ENCODE results near the gene ZBTB21.
A peak's percentile ranks its signal among the peaks of the same experiment; 100 is the strongest.

The ZBTB21 gene

DNA sequence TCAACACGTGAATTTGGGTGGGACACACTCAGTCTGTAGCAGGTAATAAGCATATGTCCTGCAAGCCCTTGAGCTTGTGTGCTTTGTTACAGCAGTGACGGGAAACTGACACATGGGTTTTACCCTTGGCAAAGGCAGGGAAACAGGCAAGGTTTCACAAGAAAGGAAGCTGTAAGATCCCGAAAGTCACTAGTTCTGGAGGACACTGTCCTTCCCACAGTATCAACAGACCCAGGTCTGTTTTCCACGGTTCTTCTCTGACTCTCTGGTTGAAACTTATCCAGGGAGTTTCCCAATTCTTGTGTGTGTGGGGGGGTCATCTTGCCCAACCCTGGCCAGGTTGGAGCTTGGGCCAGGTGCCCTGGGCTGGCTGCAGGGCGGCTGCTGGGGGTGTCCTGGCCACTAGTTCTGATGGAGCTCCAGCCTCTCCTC is 29.3 kb upstream of the ZBTB21 start:
- no peak for DNase-seq

GRCh38 chr21:42038826-42039425 is 28.8 kb upstream of the ZBTB21 start:
- no peak for DNase-seq

DNA sequence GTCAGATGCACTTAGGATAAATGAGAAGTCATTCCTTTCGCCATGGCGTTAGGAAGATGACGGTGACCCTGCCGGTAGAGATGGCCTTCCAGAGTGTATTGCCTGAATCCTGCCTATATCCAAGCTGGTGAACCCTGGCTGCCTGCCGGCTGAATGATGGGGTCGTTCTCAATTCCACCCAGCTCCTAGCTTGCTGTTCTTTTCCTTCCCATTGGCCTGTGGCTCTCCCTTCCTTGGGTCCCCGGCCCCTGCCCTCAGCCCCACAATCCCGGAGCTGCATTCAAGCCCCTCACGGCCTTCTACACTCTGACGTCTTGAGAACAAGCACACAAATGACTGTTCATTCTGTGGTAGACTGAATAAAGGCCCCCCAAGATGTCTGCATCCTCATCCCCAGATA is 28.2 kb upstream of the ZBTB21 start:
- no peak for DNase-seq

- no peak for DNase-seq
Observed at GRCh38 chr21:42037943-42038342, 27.8 kb upstream of the ZBTB21 start.

DNA sequence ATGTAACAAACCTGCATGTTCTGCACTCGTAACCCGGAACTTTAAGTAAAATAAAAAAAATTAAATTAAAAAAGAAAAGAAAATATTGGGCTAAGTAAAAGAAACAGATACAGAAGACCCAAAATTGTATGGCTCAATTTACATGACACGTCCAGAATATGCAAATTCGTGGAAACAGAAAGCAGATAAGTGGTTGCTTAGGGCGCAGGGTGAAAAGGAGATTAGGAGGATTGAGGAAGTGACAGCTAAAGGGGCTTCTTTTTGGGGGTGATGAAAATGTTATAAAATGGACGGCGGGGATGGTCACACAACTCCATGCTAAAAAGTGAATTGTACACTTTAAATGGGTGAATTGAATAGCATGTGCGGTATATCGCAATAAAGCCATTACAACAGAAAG is 27.4 kb upstream of the ZBTB21 start:
- DNase-seq = no peak

DNA sequence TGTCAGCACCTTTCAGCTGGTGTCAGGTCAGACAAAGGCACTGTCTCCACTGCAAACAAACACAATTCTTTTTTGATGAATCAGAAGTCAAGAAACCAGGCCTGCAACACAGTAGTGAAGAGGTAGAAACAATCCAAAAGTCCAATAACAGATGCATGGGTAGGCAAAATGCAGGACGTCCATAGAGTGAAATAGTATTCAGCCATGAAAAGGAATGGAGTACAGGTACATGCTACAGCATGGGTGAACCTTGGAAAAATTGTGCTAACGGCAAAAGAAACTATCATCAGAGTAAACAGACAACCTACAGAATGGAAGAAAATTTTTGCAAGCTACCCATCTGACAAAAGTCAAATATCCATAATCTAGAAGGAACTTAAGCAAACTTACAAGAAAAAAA is 26.2 kb upstream of the ZBTB21 start:
- no peak for DNase-seq

GRCh38 chr21:42032968-42033367 is 22.8 kb upstream of the ZBTB21 start:
- DNase-seq = no peak

DNA sequence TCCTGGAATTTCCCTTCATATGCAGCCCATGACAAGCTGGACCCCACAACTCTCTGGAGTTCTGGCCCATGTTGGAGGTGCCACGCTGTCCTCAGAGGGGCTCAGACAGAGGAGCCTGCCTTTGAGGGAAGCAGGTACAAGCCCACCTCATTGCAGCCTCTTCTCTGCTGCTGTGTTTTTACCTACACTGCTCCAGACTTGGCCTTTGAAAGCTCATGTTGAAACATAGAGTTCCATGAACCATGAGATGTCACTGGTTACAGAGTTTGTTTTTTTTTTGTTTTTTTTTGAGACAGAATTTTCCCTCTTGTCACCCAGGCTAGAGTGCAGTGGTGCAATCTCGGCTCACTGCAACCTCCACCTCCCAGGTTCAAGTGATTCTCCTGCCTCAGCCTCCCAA is 22.1 kb upstream of the ZBTB21 start:
- DNase-seq = no peak

GRCh38 chr21:42031816-42032215 is 21.7 kb upstream of the ZBTB21 start:
- DNase-seq = no peak

DNA sequence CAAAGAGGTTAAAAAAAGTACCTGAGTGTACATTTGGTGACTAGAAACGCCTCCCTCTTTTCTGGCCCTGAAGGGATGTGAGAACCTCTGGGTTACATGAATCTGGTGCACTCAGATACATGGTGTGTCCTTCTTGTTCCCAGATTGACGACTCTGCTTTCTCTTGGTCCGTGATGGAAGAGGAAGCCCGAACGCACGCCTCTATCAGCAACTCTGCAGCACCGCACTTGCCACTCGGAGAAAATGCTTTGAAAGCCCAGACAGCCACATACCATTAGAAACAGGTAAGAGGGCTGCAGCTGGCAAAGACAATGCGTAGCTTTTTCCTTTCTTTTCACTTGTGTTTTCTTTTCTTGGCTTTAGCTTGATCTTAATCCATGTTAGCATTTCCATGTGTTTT is 21.1 kb upstream of the ZBTB21 start:
- DNase-seq = no peak

DNA sequence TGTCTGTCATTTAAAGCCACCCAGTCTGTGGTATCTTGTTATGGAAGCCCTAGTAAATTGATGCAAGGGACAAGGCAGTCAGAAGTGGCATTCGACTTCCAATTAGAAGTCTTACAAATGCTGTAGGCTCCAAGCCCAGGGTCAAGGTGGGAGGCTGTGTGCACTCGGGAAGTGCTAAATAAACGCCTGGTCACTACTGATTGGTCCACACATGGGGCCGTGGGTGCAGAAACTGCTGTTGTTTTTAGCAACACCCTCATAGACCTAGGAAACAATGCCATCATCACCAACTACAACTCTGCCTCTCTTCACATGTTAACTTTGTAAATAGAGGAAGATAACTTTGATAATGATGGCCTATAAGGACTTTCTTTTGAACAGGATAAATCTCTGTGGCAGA is 20.2 kb upstream of the ZBTB21 start:
- DNase-seq = no peak

GRCh38 chr21:42028766-42029425 is 18.7 kb upstream of the ZBTB21 start:
- no peak for DNase-seq

GRCh38 chr21:42027822-42028765 is 17.9 kb upstream of the ZBTB21 start:
- no peak for DNase-seq

GRCh38 chr21:42027085-42027821 is 17.1 kb upstream of the ZBTB21 start:
- DNase-seq = no peak

DNA sequence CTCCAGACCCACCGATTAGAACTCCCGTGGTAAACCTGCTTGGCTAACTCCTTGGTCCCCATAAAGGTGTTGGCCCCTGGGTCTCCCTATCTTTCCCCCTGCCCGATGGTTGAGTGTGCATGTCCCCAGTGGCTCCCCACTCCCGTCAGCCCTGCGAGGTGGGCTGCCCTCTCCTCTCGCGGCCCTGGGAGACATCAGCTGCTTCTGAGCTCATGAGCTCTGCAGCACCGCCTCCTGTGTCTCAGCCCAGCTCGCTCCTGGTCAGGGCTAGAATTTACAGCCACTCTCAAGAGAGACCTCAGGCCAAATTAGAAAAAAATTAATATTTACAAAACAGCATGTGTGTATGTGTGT is 15.9 kb upstream of the ZBTB21 start:
- no peak for DNase-seq

- no peak for DNase-seq
Observed at GRCh38 chr21:42025376-42026081, 15.4 kb upstream of the ZBTB21 start.

GRCh38 chr21:42022906-42023305 is 12.7 kb upstream of the ZBTB21 start:
- DNase-seq = no peak

GRCh38 chr21:42022091-42022430 is 11.9 kb upstream of the ZBTB21 start:
- no peak for DNase-seq

GRCh38 chr21:42021371-42022090 is 11.4 kb upstream of the ZBTB21 start:
- DNase-seq = peak; percentile 25

DNA sequence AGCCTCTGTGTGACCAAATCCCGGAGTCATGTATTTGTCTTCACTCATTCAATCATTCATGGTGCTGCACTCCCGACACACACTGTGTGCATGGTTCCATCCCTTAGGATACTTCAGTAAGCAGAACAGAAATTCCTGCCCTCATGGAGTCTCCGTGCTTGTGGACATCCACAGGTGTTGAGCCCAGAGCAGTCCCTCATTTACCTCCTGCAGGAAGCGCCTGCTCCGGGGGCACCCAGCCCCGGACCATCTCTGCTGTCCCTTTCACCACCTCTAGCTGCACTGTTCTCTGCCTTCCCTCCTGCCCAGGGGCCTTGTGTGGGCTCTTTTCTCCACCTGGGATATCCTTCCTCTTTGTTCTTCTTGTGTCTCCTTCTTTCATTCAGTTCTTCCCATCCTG is 9.5 kb upstream of the ZBTB21 start:
- no peak for DNase-seq

DNA sequence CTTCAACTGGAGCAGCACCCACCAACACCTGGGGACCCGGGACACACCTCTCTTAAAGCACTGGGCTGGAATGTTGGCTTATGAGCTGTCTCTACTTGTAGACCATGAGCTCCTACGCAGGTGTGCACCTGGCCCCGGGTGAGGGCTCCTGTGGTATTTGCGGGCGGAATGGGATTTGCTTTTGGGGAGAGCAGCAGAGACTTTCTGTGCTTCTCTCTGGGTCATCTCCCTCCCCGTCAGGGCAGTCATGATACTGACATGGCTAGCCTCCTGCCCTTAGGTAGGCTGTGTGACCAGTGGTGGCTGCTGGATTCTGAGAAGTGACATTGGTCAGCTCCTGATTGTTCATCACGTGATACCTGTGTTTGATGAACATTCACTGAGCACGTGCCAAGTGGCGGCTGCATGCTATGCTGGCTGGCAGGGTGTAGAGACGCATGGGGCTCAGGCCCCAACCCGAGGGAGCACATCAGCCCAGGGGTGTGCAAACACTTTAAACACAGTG is 9.0 kb upstream of the ZBTB21 start:
- DNase-seq = no peak

- no peak for DNase-seq
Observed at GRCh38 chr21:42017022-42017421, 6.9 kb upstream of the ZBTB21 start.
